ENCODE data around the gene DAPL1.

DNA sequence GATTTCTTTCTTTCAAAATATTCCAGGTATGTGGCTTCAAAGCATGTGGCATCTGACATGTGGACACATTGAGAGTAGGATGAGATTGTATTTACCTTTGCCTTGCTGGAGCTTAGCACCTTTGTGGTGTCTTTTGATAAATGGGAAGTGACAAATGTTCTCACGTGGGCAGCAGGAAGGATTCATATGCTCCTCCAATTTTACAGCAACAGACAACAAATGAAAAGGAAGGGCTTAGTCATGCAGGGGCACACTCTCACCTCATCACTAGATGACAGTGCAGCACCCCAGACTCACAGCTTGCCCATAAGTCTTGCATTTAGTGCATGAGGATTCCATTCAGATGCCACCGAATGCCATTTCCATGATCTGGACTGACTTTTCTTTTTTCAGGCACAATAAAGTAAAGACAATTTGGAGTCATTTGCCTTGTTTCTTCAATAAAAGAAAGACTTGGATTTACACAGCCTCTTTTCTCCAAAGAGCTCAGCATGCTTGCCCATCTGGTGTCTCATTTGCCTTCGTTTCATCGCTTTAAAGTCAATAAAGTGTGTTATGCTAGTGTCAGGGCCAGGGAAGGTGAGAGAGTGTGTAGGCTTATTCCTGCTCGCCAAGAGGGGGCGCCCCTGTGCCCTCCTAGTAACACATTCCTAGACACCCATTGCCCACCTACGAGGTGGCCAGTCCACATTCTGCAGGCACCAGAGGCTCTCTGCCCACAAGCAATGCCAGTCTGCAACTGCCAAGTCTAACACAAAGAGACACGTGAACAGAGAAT lies 39.6 kb upstream of the DAPL1 start:
- TF ChIP-seq POLR2A (IDR thresholded peaks at IDR 0.05), result no peak
- TF ChIP-seq, protein P1, sequence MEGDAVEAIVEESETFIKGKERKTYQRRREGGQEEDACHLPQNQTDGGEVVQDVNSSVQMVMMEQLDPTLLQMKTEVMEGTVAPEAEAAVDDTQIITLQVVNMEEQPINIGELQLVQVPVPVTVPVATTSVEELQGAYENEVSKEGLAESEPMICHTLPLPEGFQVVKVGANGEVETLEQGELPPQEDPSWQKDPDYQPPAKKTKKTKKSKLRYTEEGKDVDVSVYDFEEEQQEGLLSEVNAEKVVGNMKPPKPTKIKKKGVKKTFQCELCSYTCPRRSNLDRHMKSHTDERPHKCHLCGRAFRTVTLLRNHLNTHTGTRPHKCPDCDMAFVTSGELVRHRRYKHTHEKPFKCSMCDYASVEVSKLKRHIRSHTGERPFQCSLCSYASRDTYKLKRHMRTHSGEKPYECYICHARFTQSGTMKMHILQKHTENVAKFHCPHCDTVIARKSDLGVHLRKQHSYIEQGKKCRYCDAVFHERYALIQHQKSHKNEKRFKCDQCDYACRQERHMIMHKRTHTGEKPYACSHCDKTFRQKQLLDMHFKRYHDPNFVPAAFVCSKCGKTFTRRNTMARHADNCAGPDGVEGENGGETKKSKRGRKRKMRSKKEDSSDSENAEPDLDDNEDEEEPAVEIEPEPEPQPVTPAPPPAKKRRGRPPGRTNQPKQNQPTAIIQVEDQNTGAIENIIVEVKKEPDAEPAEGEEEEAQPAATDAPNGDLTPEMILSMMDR (IDR thresholded peaks at IDR 0.05), result no peak

All from breast epithelium (tissue), 3 donors.